HG03135 (cell line): ENCODE measurements around the gene HDAC2.
"Not testable (repeated sequence)": the region's sequence is repeated elsewhere in the genome, so short reads cannot be mapped to it uniquely, and the experiment has no call there.

Source experiments
- ATAC-seq: cut with Tn5 transposase; IDR thresholded peaks from one replicate; pipeline ENCODE4 v1.9.1; 2021; ENCODE audit warnings: mild to moderate bottlenecking, moderate library complexity; ENCODE audit not compliant: unreplicated experiment

HDAC2 gene

DNA sequence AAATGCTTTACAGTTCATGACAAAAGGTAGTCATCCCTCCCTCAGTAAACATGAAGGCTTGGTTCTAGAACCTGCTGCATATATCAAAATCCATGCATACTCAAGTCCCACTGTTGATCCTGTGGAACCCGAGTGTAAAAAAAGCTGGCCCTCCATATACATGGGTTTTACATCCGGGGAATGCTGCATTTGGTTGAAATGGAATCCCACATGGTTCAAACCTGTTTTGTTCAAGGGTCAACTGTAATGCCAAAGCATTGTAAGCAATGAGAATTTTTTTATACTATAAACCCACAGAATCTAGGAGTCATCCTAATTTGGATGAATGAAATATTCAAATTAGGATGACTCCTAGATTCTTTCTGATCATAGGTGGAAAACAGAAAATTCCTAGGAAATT, 5.9 kb upstream of the HDAC2 start:
- no peak for ATAC-seq

DNA sequence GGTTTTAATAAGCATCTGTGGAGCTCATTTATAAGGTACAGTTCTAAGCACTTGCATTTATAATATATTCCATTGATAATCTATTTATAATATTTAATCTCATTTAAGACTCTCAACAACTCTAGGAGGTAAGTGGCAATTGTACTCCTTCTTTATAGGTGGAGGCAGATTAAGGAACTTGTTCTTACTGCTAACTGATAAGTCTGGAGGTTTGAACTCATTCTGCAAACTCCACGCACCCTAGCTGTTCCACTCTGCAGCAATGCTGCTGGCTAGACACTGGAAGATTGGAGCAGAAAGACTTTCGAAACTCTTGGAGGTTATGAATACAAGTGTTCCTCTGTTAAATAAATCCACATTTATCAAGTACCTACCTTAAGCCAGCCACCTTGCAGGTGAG, 793 bp upstream of the HDAC2 start:
- ATAC-seq: no peak

DNA sequence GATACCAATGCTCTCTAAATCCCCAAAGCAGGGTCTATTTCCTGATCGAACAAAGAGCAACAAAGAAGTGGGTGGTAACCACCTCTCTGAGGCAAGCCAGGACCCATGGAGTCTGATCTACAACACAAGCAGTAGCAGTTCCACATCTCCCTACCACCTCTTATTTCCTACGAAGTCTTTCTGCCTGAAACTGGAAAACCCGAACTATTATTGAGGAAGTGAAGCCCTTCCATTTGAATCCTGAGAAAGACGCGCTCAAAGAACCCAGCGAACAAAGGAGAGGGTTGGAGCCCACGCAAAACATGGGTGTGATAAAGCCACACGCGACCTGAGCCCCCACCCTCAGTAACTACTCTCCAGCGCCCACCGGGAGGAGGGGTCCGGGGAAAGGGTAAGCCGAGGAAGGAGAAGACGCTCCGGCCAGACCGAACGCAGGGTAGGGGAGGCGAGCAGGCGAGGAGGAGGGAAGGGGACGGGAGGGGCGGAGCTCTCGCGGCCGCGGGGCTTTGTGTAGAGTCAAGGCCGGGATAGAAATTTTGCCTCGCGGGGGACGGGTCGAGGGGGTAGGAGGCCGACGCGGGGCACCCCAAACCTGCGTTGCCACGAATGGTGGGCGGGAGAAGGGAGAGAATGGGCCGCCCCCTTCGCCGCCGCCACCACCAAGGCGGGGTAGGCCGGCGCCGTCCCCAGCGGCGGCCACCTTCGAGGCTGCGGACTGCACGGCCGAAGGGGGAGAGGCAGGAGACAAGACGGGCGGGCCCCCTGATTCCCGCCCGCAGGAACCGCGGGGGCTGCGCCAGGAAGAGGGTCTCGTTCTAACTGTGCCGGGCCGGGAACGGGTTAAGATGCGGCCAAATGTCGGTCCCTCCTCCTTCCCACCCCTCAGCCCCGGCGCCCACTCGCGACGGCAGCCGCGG, 802 bp downstream of the HDAC2 start:
- peak; percentile 37 for ATAC-seq

DNA sequence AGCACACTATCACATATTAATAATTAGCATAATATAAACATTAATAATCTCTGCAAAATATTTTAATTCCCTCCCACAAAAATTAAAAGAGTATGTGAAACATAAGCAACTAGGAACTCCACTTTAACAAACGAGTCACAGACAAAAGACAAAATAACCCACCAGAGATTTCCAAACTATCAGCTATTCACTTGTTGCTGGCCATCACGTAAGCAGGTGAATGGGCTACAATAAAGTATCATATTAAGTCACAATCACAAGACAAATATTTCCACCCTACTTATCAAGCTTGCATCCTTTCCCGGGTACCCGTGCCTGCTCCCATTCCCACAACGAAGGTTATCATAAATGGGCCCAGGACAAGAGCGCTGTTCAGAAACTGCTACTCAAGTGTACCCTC, 2.5 kb downstream of the HDAC2 start:
- ATAC-seq: no peak

DNA sequence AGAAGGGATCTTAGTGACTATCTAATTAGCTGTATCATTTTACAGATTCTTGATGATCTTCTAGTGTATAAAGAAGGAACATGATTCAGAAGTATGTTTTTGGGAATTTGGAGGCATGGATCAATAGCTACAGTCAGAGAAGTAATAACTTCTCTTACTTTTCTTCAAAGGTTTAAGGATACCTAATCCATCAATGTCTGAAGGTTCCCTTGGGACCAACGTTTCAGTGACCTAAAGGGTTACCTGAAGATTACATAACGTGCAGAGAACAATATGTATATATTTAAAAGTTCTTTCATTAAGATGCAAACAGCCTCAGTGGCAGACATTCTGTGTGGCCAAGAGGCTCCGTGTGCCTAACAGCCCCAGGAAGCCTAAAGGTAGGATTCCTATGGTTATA, 3.2 kb downstream of the HDAC2 start:
- no peak for ATAC-seq

DNA sequence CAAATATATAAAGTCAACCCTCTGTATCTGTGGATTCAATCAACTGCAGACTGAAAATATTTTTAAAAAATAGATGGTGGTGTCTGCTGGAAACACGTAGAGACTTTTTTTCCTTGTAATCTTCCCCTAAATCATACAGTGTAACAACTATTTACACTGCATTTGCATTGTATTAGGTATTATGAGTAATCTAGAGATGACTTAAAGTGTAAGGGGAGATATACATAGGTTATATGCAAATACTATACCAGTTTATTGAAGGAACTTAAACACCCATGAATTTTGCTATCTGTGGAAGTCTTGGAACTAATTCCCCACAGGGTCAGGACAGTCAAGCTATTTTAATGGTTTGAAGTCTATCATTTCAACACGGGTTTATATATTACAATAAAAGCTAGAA, 10.2 kb downstream of the HDAC2 start:
- no peak for ATAC-seq

DNA sequence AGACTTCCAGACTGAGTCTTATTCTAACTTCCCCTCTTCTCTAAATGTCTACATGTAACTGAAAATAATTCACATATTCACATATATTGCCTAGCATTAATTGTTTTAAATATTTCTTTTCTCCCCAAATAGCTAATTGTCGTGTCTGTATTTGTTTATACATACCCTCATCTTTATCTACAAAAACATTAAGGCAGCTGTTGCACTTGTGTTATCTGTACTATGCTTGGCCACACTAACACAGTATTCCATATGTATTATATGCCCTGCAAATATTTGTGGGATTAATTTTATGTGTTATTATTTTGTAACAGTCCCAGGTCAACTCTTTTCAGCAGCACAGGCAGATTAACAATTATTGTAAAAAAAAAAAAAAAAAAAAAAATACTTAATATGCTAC, 11.7 kb downstream of the HDAC2 start:
- ATAC-seq: no peak

DNA sequence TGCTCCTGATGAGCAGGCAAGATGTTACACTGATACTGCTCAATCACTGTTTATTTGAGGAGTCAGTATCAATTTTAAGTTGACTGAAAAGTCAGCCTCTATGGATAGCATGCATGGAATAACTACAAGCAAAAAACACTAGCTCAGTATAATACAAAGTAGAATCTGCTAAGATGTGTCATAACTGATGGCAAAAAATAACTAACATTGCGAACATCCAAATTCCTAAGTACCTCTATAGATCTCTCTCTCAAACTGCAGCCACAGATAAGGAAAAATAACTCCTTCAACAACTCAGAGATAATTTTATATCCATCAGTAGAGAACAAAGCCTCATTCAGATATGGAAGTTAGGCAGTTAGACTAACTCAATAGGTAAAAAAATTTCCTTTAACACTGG, 16.3 kb downstream of the HDAC2 start:
- no peak for ATAC-seq

DNA sequence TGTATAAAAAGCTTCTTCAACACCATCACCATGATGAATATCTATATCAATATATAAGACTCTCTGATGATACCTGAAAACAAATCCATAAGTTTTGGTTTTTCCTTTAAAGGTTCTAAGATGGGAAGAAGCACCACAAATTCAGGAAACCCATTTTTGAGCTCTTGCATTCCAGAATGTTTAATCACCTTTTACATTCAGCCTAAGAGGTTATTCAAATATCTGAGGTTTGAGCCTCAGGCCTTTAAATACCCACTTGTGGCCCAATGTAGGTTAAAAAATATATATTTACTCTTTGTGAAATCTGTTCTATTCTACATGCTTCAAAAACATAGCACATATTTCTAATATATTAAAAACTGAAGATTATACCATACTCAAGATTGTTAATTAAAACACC, 17.6 kb downstream of the HDAC2 start:
- ATAC-seq: no peak

DNA sequence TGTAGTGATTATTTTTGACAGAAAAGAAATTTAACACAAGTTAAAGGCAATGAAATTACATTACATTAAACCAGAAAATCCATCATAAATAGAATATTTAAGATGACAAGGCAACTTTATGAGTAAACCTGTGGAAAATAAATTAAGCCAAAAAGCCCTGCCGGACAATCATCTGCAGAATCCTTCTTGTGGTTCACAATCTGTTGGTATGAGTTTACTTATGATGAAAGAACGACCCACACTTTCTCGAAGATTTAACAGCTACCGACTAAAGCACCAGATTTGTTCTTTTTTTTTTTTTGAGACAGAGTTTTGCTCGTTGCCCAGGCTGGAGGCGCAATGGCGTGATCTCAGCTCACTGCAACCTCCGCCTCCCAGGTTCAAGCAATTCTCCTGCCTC, 21.4 kb downstream of the HDAC2 start:
- no peak for ATAC-seq

DNA sequence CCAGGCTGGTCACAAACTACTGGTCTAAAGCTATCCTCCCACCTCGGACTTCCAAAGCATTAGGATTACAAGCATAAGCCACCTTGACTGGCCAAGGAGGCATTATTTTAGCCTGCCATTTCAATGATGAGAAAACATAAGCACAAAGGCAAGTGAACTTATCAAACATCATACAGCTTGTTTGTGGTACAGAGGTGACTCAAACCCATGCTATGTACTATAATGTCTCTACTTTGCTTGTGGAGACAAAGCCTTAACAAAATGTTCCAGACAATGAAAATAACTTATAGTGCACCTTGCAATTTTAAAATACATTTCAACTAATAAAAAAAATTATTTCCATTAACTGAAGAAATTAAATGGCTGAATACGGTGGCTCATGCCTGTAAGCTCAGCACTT, 26.2 kb downstream of the HDAC2 start:
- no peak for ATAC-seq

DNA sequence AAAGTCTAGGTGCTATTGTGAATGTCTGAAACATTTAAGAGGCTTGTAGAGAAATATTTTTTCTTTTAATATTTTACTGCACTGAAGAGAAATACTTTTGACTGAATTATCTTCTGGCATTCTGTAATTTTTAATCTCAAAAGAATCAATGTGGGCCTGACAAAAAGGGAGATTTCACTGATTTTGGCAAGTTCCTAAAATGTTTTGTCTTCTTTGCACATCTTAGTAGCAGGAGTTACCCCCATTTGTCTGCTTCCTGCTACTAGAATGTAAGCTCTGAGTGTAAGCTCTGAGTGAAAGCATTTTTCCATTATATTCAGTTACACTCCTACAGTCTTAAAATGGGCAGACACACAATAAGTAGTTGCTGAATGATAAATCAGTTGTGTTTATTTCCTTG, 31.1 kb downstream of the HDAC2 start:
- no peak for ATAC-seq

DNA sequence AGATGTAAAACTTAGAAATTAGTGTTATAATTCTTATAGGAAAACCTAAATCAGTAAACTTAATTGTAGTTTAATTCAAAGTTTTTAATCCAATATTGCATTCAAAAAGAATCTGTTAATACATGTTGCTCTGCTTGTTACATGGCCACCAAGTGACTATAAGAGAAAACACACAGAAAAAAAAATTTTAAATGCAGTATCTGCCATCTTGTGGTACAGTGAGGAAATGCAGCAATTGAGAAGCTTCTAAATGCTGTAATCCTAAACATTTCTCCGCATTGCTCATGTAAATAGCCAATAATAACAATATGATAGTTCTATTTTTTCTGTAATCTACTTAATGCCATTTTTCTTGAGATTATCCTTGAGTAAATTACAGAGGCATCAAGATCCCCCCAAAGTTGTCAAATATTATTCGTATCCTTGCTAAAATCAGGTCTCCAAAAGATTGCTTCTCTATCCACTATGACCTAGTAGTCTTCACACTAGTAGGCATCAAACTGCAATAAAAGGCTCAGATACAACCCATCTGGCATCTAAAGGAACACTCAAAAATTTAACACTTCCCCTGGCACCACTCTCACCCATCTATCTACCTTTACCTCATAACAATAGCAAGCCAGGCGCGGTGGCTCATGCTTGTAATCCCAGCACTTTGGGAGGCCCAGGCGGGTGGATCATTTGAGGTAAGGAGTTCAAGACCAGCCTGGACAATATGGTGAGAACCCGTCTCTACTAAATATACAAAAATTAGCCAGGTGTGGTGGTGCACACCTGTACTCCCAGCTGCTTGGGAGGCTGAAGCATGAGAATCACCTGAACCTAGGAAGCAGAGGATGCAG, 34.6 kb downstream of the HDAC2 start:
- ATAC-seq: peak; percentile 78

DNA sequence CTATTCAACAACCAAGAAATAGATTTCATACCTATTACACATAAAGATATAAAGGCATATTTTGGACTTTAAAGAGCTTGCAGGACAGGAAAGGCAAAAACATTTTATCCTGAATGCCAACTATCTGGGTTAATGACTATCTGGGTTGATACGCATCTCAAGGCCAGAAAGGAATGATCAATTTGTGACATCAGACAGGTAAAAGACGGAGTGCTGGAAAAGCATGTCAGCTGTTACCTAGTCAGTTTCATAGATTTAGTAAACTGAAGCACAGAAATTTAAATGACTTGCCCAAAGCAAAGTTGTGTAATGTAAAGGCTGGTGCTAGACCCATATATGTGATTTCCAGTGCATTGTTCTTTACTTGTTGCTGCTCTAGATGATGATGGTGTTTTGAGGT, 36.8 kb downstream of the HDAC2 start:
- no peak for ATAC-seq

DNA sequence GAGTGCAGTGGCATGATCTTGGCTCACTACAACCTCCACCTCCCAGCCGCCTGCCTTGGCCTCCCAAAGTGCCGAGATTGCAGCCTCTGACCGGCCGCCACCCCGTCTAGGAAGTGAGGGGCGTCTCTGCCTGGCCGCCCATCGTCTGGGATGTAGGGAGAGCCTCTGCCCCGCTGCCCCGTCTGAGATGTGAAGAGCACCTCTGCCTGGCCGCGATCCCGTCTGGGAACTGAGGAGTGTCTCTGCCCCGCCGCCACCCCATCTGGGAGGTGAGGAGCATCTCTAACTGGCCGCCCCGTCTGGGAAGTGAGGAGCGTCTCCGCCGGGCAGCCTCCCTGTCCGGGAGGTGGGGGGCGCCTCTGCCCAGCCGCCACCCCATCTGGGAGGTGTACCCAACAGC, 39.0 kb downstream of the HDAC2 start:
- ATAC-seq: not testable (repeated sequence)

DNA sequence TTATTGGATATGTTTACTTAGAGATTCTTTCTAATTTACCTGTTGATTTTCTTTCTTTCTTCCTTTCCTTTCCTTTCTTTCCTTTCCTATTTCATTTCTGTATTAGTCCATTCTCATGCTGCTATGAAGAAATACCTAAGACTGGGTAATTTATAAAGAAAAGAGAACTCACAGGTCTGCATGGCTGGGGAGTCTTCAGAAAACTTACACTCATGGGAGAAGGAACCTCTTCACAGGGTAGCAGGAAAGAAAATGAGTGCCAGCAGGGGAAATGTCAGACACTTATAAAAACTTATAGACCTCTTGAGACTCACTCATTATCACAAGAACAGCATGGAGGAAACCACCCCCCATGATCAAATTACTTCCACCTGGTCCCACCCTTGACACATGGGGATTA, 40.8 kb downstream of the HDAC2 start:
- no peak for ATAC-seq

DNA sequence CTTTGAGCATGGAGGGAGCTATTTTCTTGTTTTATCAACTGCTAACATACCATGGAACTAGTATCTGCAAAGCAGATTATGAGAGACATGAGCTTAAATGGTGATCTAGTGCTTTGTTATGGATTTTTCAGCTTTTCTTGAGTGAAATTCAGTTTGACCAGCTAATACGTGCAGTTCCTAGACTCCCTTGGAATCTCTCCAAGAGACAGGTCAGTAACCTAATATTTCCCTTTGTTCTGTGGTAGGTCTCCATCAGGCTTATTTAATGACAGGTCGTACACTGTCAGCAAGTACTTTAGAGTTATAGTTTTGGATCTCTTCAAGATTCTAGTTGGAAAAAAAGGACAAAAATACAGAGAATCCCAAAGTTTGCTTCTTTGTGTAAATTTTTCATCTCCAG, 43.9 kb downstream of the HDAC2 start:
- no peak for ATAC-seq

DNA sequence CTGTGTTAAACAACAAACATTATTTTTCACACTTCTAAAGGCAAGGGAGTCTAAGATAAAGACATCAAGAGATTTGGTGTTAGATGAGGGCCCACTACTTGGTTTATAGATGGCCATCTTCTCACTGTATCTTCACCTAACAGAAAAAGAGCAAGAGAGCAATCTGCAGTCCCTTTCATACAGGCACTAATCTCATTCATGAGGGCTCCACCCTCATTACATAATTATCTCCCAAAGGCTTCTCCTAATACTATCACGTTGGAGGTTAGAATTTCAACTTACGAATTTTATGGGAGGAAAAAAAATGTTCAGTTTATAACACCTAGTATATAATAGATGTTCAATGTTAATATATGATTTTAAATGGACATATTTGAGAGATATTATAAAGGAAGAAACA, 45.6 kb downstream of the HDAC2 start:
- ATAC-seq: no peak

DNA sequence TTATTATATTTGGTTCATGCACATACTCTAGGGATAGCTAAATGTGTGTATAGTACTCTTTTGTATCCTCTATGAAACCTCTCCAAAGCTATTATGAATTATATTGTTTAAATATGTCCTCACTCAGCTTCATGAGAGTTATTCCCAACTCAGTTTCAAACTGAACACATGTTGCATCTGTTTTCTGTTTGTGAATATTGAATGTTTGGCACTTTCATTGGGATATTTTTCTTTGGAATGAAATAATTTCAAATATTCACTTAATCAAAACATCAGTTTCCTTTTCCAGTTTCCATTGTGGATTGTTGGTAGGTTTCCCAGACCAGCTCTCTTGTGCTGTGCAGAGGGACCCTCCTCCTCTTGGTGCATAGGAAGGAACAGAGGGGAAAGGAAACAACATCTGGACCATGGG, 46.6 kb downstream of the HDAC2 start:
- no peak for ATAC-seq

DNA sequence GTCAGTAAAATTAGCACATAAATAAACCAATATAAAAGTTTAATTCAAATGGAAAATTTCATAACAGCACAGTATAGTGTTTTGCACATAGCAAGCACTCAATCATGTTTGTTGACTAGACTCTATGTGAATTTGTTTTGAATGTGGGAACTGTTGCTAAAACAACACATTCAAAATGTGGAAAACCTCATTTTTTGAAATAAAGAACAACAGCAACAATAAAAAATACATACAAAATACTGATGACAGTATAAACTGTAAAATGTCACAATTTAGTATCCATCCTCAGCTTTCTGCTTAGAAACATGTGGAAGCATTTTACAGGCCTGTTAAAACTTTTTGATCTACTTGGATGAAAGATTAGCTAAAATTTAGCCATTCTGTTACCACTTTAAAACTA, 47.4 kb downstream of the HDAC2 start:
- ATAC-seq: no peak

DNA sequence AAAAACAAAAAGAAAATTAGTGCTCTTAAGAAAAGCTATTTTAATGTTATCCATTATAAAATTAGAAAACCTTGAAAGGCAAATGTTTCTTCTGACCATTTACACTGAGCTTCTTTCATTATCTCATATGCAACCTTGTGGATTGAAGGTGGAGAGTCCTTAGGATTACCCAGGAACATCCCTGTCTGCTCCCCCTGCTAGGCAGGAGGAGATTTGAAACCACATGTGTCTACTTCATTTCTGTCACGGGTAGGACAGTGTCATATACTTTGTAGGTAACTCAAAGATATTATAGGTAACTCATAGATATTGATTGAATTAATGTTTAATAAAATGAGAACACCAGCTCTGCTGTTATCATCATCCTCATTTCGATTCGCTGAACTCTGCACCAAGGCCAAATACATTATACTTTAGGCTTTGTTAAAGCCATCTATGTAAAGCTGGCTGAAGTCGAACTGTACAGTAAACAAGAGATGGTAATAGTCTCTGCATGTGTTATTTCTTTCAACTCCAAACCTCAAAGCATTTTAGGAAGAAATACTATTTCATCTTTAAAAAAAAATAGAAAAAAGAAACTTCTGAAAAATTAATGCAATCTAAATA, 49.5 kb downstream of the HDAC2 start:
- no peak for ATAC-seq
